ENCODE data around the gene GALNT17.

DNA sequence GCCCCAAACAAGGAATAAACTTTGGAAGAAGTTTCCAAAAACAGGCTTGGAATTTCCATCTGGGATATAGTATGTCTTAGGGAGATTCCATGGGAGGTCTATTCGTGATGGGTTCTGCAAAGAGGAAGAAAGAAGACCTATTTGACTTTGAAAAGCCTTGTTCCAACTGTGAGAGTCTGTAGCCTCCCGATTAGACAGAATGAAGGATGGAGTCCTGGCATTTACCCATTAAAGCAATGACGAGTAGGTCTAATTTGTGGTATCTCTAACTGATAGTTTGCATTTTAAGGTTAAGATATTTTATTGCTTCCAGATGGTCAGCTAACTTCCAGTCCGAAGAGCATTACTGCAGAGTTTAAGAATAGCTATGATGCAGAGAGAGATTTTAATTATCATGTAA, 19.5 kb upstream of the GALNT17 start:
- TF ChIP-seq POLR2A (IDR thresholded peaks at IDR 0.05; ENCODE audit: low read length) (no peak), GATA1 (IDR thresholded peaks at IDR 0.05; ENCODE audit: low read depth, low read length) (no peak)

All from erythroblast (primary cell).